Sigmoid colon (tissue), 7 donors: ENCODE data around the gene TRIM8. TPM values are rescaled to one million over a fixed set of nuclear protein-coding genes. Genes with fewer than 3 reads are reported as not detected.

Source experiments
- DNase-seq: peaks from one replicate; pipeline ENCODE4 v3.0.0-alpha.2; 2019
- H3K27ac ChIP-seq, 4 donors: fragments of 200-600 bp; sonication (generic); one replicate each; pipeline ENCODE4 v1.5.1; 2016 to 2019; ENCODE audit warnings: mild to moderate bottlenecking in 1 of 4
- H3K27me3 ChIP-seq, 3 donors: fragments of 200-600 bp; sonication (generic); one replicate each; pipeline ENCODE4 v1.5.1; 2019; ENCODE audit warnings: mild to moderate bottlenecking in 1 of 3
- H3K36me3 ChIP-seq, 4 donors: fragments of 200-600 bp; sonication (generic); one replicate each; pipeline ENCODE4 v1.5.1; 2016 to 2019
- H3K4me1 ChIP-seq, 4 donors: fragments of 200-600 bp; sonication (generic); one replicate each; pipeline ENCODE4 v1.5.1; 2017 to 2019
- H3K4me3 ChIP-seq, 4 donors: fragments of 200-600 bp; sonication (generic); one replicate each; pipeline ENCODE4 v1.5.1; 2017 to 2019; ENCODE audit warnings: mild to moderate bottlenecking in 2 of 4, moderate library complexity in 1 of 4
- H3K9me3 ChIP-seq, 4 donors: fragments of 200-600 bp in 3 of 4; sonication (generic) in 3 of 4; one replicate each; pipeline versions ENCODE4 v1.5.1 to v1.6.1; 2013 to 2019
- CTCF ChIP-seq, 4 experiments: fragments of 450-650 bp in 3 of 4; fragments of 200-600 bp in 1 of 4; IDR thresholded peaks; one replicate each; pipeline ENCODE4 v1.5.1; 2016 to 2019; ENCODE audit warnings: antibody characterized with exemption in 4 of 4, mild to moderate bottlenecking in 3 of 4, moderate library complexity in 2 of 4
- EP300 ChIP-seq, 4 donors: sonication (generic); formaldehyde crosslinking; IDR thresholded peaks; one replicate each; pipeline ENCODE4 v1.6.1; 2017; ENCODE audit warnings: antibody characterized with exemption in 4 of 4
- POLR2A ChIP-seq, 2 donors: fragments of 450-650 bp; IDR thresholded peaks; one replicate each; pipeline ENCODE4 v1.6.1; 2016; ENCODE audit warnings: antibody characterized with exemption in 2 of 2, mild to moderate bottlenecking in 2 of 2, moderate library complexity in 2 of 2
- POLR2AphosphoS5 ChIP-seq, 4 donors: sonication (generic); formaldehyde crosslinking; IDR thresholded peaks; one replicate each; pipeline ENCODE4 v1.6.1; 2017; ENCODE audit warnings: antibody characterized with exemption in 4 of 4
- WGBS, 2 donors: extraction: QIAGEN DNeasy Blood & Tissue Kit; methylation state at CpG; one replicate each; pipeline ENCODE4 v1.1.7; 2013; 5-methylcytosine and 5-hydroxymethylcytosine counted together
- intact Hi-C: fragments of 100-400 bp; cut with DNase I; formaldehyde crosslinking; loops from one replicate; pipeline ENCODE4 v1.15.1; 2023
- polyA plus RNA-seq, 3 donors: library from polyadenylated mRNA; stranded (reverse); fragments of 200-250 nt; gene quantifications; one replicate each; pipeline ENCODE4 v1.2.3, GENCODE V29; 2013
- total RNA-seq, 4 donors: library from RNA; depleted of rRNA; stranded (reverse); fragments of >200 nt; gene quantifications; one replicate each; pipeline ENCODE4 v1.1.0, GENCODE V29; 2016
- donor health status: healthy with polysubstance abuse.
- donor health status: Bipolar disorder and iron deficiency.
- donor health status: healthy.

Gene TRIM8
- total and polyA plus RNA-seq, 7 donors = 25.0 to 88.6 (median 58.9) TPM

GRCh38 chr10:102602272-102603045 lies 41.8 kb upstream of the TRIM8 start:
- peaks cover 0 to 5% (median 2%) of the 10 kb centered on the region in 4 donors for H3K4me1 ChIP-seq
- peak; percentile 84 for DNase-seq
- H3K27ac ChIP-seq = peak overlapping the region; percentile 42 to 74 (median 49)
- H3K27me3 ChIP-seq = no peaks in the 10 kb centered on the region
- TF ChIP-seq CTCF (IDR thresholded peaks at IDR 0.05) (no peak), POLR2AphosphoS5 (IDR thresholded peaks at IDR 0.05) (peak; percentile 15 to 50 (median 23)), POLR2A (IDR thresholded peaks at IDR 0.05) (no peak), EP300 (IDR thresholded peaks at IDR 0.05) (no peak)
- H3K4me3 ChIP-seq = no peak overlapping the region
- H3K36me3 ChIP-seq = peaks cover 6 to 57% (median 11%) of the 10 kb centered on the region in 4 donors
- 87 to 91% methylated on average over 4 of the region's 4 CpGs for WGBS, 2 donors
- no peaks in the 10 kb centered on the region for H3K9me3 ChIP-seq
- intact Hi-C loops = no loop called here

DNA sequence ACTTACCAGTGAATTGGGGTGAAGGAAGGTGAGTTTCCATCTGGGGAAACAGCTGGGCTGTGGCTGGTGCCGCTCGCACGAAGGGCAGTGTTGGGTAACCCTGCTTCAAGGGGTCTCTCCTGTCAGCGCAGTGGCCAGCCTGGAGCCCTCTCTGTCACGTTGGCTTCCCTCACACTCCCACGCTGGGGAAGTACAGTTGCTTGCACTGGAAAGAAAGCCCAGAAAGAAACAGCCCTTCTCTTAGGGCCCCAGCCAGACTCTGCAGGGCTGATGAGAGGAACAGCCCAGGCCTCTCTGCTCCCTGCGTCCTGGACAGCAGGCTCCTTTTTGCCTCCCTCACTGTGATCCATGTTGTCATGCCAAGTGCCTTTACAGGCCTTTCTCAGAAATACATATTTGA lies 40.3 kb upstream of the TRIM8 start:
- Histone ChIP-seq H3K4me1 (peaks cover 0 to 3% (median 0%) of the 10 kb centered on the region in 4 donors), H3K36me3 (peaks cover 6 to 47% (median 10%) of the 10 kb centered on the region in 4 donors)
- intact Hi-C loops = no loop called here

DNA sequence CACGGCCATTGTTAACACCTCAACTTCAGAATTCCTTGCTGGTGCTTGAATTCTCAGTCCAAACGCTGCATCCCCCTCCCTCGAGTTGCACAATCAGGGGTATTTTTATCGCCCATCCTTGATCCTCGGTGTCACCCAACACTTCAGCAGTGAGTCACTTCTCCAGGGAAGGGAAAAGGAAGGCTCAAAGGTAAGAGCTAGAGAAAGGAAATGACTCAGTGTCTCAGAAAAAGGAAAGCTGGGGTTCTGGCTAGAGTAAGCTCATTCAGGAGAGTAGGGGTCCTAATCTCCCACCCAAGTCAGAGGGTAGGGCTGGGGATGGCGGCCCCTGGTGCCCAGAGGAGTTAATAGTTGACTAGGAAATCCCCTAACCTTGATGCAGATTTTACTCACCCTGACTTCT lies 39.8 kb upstream of the TRIM8 start:
- Histone ChIP-seq H3K9me3 (no peaks in the 10 kb centered on the region), H3K27me3 (no peaks in the 10 kb centered on the region), H3K4me1 (peaks cover 0 to 3% (median 0%) of the 10 kb centered on the region in 4 donors), H3K36me3 (peaks cover 1 to 42% (median 9%) of the 10 kb centered on the region in 4 donors), H3K27ac (peak overlapping the region; percentile 2 to 51 (median 33)), H3K4me3 (no peak overlapping the region)
- 73 to 81% methylated on average over 6 of the region's 6 CpGs for WGBS, 2 donors
- intact Hi-C loops = no loop called here
- peak; percentile 56 for DNase-seq
- TF ChIP-seq POLR2A (IDR thresholded peaks at IDR 0.05) (no peak), POLR2AphosphoS5 (IDR thresholded peaks at IDR 0.05) (peak in 1 of 4 donors; percentile 14)

More for the DNA sequence above, 40.3 kb upstream of the TRIM8 start:
- Histone ChIP-seq H3K27ac (peak overlapping the region; percentile 2 to 51 (median 33)), H3K27me3 (no peaks in the 10 kb centered on the region), H3K4me3 (no peak overlapping the region), H3K9me3 (no peaks in the 10 kb centered on the region)
- TF ChIP-seq CTCF (IDR thresholded peaks at IDR 0.05) = no peak
- no peak for TF ChIP-seq EP300 (IDR thresholded peaks at IDR 0.05)
- no peak for TF ChIP-seq POLR2AphosphoS5 (IDR thresholded peaks at IDR 0.05)
- TF ChIP-seq POLR2A (IDR thresholded peaks at IDR 0.05) = no peak
- 82 to 94% methylated on average over 7 of the region's 7 CpGs for WGBS, 2 donors
- DNase-seq = peak; percentile 60

DNA sequence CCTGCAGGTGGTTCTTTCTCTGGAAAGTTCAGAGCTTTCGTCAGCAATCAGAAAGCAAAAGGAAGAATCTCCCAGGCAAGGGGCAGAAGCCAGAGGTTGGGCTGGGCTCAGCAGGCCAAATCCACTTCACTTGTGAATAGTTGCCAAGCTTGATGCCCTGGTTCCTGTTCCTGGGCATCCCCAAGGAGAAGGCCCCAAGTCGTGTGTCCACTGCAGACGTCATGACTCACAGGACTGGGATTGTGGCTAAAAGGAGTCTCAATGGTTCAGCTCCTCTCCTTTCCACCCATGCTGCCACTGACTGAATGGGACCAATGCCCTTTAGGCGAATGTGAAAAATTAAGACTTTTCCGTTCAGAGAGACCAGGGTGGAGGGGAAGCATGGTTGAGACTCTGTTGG lies 38.6 kb upstream of the TRIM8 start:
- H3K9me3 ChIP-seq = no peaks in the 10 kb centered on the region
- WGBS, 2 donors = 87 to 90% methylated on average over 5 of the region's 5 CpGs
- no peak overlapping the region for H3K4me3 ChIP-seq
- peak; percentile 40 for DNase-seq
- peaks cover 0 to 5% (median 2%) of the 10 kb centered on the region in 4 donors for H3K4me1 ChIP-seq
- H3K27me3 ChIP-seq = no peaks in the 10 kb centered on the region
- intact Hi-C loops = no loop called here
- H3K36me3 ChIP-seq = peaks cover 0 to 32% (median 7%) of the 10 kb centered on the region in 4 donors
- TF ChIP-seq EP300 (IDR thresholded peaks at IDR 0.05) (no peak), POLR2AphosphoS5 (IDR thresholded peaks at IDR 0.05) (no peak), POLR2A (IDR thresholded peaks at IDR 0.05) (no peak), CTCF (IDR thresholded peaks at IDR 0.05) (no peak)
- no peak overlapping the region for H3K27ac ChIP-seq

DNA sequence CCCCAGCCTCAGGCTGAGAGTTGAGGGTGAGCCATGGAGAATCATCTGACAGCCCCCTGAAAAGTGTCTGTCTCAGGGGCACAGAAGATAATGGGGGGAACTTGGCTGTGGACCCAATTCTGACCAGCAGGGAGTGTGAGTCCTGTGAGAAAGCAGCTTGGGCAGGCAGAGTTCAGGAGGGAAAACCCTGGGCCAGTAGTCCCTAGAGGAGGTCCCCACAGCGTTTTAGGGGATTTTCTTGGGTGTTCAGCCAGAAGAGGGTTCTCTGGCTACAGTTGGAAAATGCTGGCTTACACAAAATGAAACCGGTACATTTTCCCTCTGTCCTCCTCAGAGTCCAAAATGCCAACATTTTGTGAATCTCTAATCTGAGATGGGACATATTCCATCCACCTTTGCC lies 35.8 kb upstream of the TRIM8 start:
- DNase-seq = no peak
- Histone ChIP-seq H3K27me3 (no peaks in the 10 kb centered on the region), H3K4me3 (no peak overlapping the region), H3K27ac (no peak overlapping the region), H3K4me1 (peaks cover 0 to 30% (median 26%) of the 10 kb centered on the region in 4 donors), H3K36me3 (peaks cover 0 to 12% (median under 1%) of the 10 kb centered on the region in 4 donors), H3K9me3 (no peaks in the 10 kb centered on the region)
- 74 to 81% methylated on average over 2 of the region's 2 CpGs for WGBS, 2 donors
- TF ChIP-seq CTCF (IDR thresholded peaks at IDR 0.05) (no peak), EP300 (IDR thresholded peaks at IDR 0.05) (no peak), POLR2A (IDR thresholded peaks at IDR 0.05) (no peak), POLR2AphosphoS5 (IDR thresholded peaks at IDR 0.05) (no peak)
- intact Hi-C loops = no loop called here
